CD4-positive, alpha-beta memory T cell (primary cell): ENCODE results near the gene IPO5. TPM values are rescaled to one million over a fixed set of nuclear protein-coding genes. Genes with fewer than 3 reads are reported as not detected.

Source experiments
- CTCF ChIA-PET: fragments of 350-600 bp; sonication (Branson Sonifier 250); formaldehyde crosslinking; loops from one replicate; lab custom pipeline; 2021; ENCODE audit warnings: inconsistent platforms; ENCODE audit not compliant: partially characterized antibody; lab: Charles Lee
- POLR2A ChIA-PET: fragments of 350-600 bp; sonication (Branson Sonifier 250); formaldehyde crosslinking; loops from one replicate; lab custom pipeline; 2021; ENCODE audit not compliant: partially characterized antibody; lab: Charles Lee
- DNase-seq, 5 donors: peaks; one replicate each; pipeline versions ENCODE4 v3.0.0 to v3.0.0-alpha.2; 2020 to 2022; ENCODE audit warnings: mixed read lengths in 1 of 5
- H3K27ac ChIP-seq: one replicate; pipeline ENCODE4 v1.7.0; 2013; ENCODE audit warnings: low read depth, low read length
- H3K27me3 ChIP-seq: 2 replicates; pipeline ENCODE4 v1.7.0; 2013; ENCODE audit warnings: mild to moderate bottlenecking, low read length, moderate library complexity; ENCODE audit not compliant: insufficient read depth
- H3K36me3 ChIP-seq: 2 replicates; pipeline ENCODE4 v1.7.0; 2013; ENCODE audit warnings: mild to moderate bottlenecking, low read length, moderate library complexity; ENCODE audit not compliant: insufficient read depth
- H3K4me1 ChIP-seq: 2 replicates; pipeline ENCODE4 v1.7.0; 2013; ENCODE audit warnings: mild to moderate bottlenecking, low read length, moderate library complexity; ENCODE audit not compliant: insufficient read depth
- H3K4me3 ChIP-seq, 2 donors: one replicate each; pipeline ENCODE4 v1.7.0; 2013; ENCODE audit warnings: low read length in 2 of 2, mild to moderate bottlenecking in 1 of 2
- H3K9me3 ChIP-seq, 2 donors: one replicate each; pipeline ENCODE4 v1.7.0; 2013; ENCODE audit warnings: low read length in 2 of 2, control low read depth in 1 of 2; ENCODE audit not compliant: control insufficient read depth in 1 of 2
- H3K27ac Mint-ChIP-seq, 7 donors: one replicate each; pipeline ENCODE4 v1.8.0; 2020 to 2021; ENCODE audit warnings: mixed read lengths in 7 of 7, mild to moderate bottlenecking in 6 of 7, inconsistent platforms in 3 of 7, moderate library complexity in 3 of 7
- H3K27me3 Mint-ChIP-seq, 2 donors: one replicate each; pipeline ENCODE4 v1.8.0; 2020 to 2021; ENCODE audit warnings: mixed read lengths in 2 of 2
- H3K36me3 Mint-ChIP-seq, 2 donors: one replicate each; pipeline ENCODE4 v1.8.0; 2020 to 2021; ENCODE audit warnings: mixed read lengths in 2 of 2, inconsistent platforms in 1 of 2, mild to moderate bottlenecking in 1 of 2
- H3K4me1 Mint-ChIP-seq, 4 donors: one replicate each; pipeline ENCODE4 v1.8.0; 2020 to 2021; ENCODE audit warnings: mixed read lengths in 4 of 4, mild to moderate bottlenecking in 1 of 4
- H3K4me3 Mint-ChIP-seq, 8 donors: one replicate each; pipeline ENCODE4 v1.8.0; 2020 to 2021; ENCODE audit warnings: mixed read lengths in 8 of 8, mild to moderate bottlenecking in 7 of 8, moderate library complexity in 6 of 8, inconsistent platforms in 3 of 8
- H3K9me3 Mint-ChIP-seq, 8 donors: one replicate each; pipeline ENCODE4 v1.8.0; 2020 to 2021; ENCODE audit warnings: mixed read lengths in 8 of 8, mild to moderate bottlenecking in 5 of 8, inconsistent platforms in 3 of 8, moderate library complexity in 1 of 8
- intact Hi-C: fragments of 100-400 bp; cut with micrococcal nuclease; formaldehyde crosslinking; loops from one replicate; pipeline ENCODE4 v1.15.1; 2023
- polyA plus RNA-seq, 2 donors: library from polyadenylated mRNA; unstranded; fragments of 300-500 nt; fragmentation: Illumina TruSeq; gene quantifications; one replicate each; pipeline ENCODE4 v1.2.3, GENCODE V29; 2021
- total RNA-seq, 2 experiments: library from RNA; stranded (reverse); gene quantifications; one replicate each; pipeline ENCODE4 v1.2.3, GENCODE V29; 2021

IPO5 gene
- total and polyA plus RNA-seq, 4 experiments from 2014 or later: 32.8 to 78.7 (median 58.3) TPM

DNA sequence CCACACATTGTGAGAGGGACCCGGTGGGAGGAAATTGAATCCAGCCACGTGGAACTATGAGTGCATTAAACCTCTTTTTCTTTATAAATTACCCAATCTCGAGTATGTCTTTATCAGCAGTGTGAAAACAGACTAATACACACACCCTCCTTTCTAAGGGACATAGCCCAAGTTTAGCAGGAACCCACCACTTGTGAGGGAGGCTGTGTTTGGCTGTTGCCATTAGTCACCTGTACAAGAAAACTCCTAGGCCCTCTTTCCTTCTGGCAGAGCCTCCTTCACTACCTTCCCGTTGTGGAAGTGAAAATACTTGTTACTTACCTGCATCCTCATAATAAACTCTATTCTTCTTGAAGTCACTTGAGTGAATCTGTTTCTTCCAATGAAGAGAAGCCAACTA is 113.2 kb downstream of the IPO5 start:
- H3K9me3 Mint-ChIP-seq: no peaks in the 10 kb centered on the region
- no peak for DNase-seq
- Histone ChIP-seq H3K27me3 (no peaks in the 10 kb centered on the region), H3K27ac (no peak overlapping the region), H3K4me1 (no peaks in the 10 kb centered on the region), H3K36me3 (no peaks in the 10 kb centered on the region), H3K4me3 (no peak overlapping the region), H3K9me3 (no peaks in the 10 kb centered on the region)
- no peaks in the 10 kb centered on the region for H3K36me3 Mint-ChIP-seq
- CTCF ChIA-PET: no interaction called here
- intact Hi-C loops: no loop called here
- H3K27ac Mint-ChIP-seq: no peak overlapping the region
- POLR2A ChIA-PET: no interaction called here
- H3K4me3 Mint-ChIP-seq: no peak overlapping the region
- no peaks in the 10 kb centered on the region for H3K4me1 Mint-ChIP-seq
- peaks cover 2 to 10% of the 10 kb centered on the region in 2 donors for H3K27me3 Mint-ChIP-seq

DNA sequence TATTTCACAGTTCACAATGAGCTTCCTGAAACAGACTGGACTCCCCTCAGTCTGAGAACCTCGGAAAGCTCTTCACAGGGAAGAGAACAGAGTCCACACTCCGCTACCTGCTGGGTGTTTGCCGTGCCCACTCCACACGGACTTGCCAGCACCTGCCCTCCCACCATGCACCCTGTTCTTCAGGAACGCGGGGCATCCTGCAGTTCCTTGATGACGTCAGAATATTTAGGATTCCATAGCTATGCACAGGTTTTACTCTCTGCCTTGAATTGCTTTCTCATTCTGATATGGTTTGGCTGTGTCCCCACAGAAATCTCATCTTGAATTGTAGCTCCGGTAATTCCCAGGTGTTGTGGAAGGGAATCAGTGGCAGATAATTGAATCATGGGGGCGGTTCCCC is 115.0 kb downstream of the IPO5 start:
- POLR2A ChIA-PET: no interaction called here
- no peak overlapping the region for H3K27ac Mint-ChIP-seq
- H3K9me3 ChIP-seq: no peaks in the 10 kb centered on the region
- no peaks in the 10 kb centered on the region for H3K36me3 Mint-ChIP-seq
- peaks cover 2 to 13% of the 10 kb centered on the region in 2 donors for H3K27me3 Mint-ChIP-seq
- H3K4me1 ChIP-seq: no peaks in the 10 kb centered on the region
- H3K9me3 Mint-ChIP-seq: peaks cover 0 to 3% (median 0%) of the 10 kb centered on the region in 8 donors
- H3K27me3 ChIP-seq: no peaks in the 10 kb centered on the region
- CTCF ChIA-PET: no interaction called here
- no peaks in the 10 kb centered on the region for H3K36me3 ChIP-seq
- no peaks in the 10 kb centered on the region for H3K4me1 Mint-ChIP-seq
- intact Hi-C loops: no loop called here
- no peak overlapping the region for H3K4me3 ChIP-seq
- DNase-seq: no peak
- no peak overlapping the region for H3K27ac ChIP-seq
- H3K4me3 Mint-ChIP-seq: no peak overlapping the region

DNA sequence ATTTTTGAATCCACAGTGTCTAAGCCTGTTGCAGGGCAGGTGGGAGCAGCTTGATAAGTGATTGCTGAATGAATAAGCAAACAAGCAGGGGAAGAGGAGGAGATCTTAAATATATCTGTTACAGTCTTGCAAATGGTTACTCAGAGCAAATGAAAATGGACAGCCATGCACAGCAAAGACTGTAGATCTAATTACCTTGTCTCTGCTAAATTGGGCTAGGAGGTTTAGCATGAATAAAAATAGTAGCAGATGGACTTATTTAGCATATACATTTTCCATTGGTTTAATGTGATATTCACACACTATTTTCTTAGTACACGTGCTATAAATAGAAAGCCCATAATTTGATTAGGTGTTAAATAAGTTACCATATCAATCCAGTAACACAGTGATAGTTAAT is 116.5 kb downstream of the IPO5 start:
- Mint-ChIP-seq H3K36me3 (no peaks in the 10 kb centered on the region), H3K27ac (no peak overlapping the region), H3K27me3 (peaks cover 4 to 13% of the 10 kb centered on the region in 2 donors), H3K4me3 (no peak overlapping the region), H3K4me1 (no peaks in the 10 kb centered on the region), H3K9me3 (peaks cover 0 to 3% (median 0%) of the 10 kb centered on the region in 8 donors)
- H3K4me1 ChIP-seq: no peaks in the 10 kb centered on the region
- H3K36me3 ChIP-seq: no peaks in the 10 kb centered on the region
- H3K9me3 ChIP-seq: no peaks in the 10 kb centered on the region
- CTCF ChIA-PET: no interaction called here
- H3K27me3 ChIP-seq: no peaks in the 10 kb centered on the region
- intact Hi-C loops: no loop called here
- DNase-seq: no peak
- POLR2A ChIA-PET: no interaction called here
- H3K4me3 ChIP-seq: no peak overlapping the region
- no peak overlapping the region for H3K27ac ChIP-seq

DNA sequence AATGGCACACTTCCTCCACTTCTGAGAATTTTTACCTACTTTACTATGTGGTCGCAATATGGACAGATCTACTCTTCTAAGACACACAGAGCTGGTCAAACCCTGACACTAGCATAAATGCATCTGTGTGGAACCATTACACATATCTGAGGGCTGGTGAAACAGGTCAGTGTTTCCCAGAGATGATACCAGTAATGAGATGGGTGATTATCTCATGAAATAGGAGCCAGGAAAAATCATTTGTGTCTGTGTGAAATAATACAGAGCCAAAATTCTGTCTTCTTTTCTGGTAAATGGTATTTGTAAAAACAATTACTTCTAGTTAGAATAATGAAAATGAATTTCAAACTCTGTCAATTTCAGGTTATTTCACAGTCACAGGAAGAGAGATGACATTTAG is 117.8 kb downstream of the IPO5 start:
- no peak overlapping the region for H3K4me3 Mint-ChIP-seq
- ChIA-PET POLR2A (no interaction called here), CTCF (no interaction called here)
- intact Hi-C loops: no loop called here
- H3K4me1 Mint-ChIP-seq: peaks cover 0 to 3% (median 2%) of the 10 kb centered on the region in 4 donors
- Histone ChIP-seq H3K4me1 (no peaks in the 10 kb centered on the region), H3K4me3 (no peak overlapping the region), H3K36me3 (no peaks in the 10 kb centered on the region), H3K9me3 (no peaks in the 10 kb centered on the region), H3K27ac (no peak overlapping the region), H3K27me3 (no peaks in the 10 kb centered on the region)
- no peaks in the 10 kb centered on the region for H3K36me3 Mint-ChIP-seq
- H3K27ac Mint-ChIP-seq: no peak overlapping the region
- DNase-seq: no peak
- peaks cover 9% of the 10 kb centered on the region in 2 donors for H3K27me3 Mint-ChIP-seq
- H3K9me3 Mint-ChIP-seq: peaks cover 0 to 3% (median 0%) of the 10 kb centered on the region in 8 donors

DNA sequence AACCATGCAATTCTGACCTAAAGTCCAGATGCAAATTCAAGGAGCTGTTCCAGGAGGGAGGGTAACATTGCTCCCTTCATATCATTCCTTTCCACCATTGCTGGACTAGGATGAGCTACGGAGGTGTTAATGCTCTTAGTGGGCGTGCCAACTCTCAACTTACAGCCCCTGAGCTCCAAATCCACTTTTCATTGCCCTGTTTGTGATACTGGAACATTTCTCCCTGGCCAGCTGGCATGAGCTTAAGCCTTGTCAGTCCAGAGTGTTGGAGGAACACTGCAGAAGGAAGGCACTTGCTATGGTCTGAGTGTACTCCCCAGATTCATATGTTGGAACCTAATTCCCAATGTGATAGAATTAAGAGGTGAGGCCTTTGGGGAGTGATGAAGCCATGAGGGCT is 119.0 kb downstream of the IPO5 start:
- Mint-ChIP-seq H3K4me1 (peaks cover 0 to 3% (median 2%) of the 10 kb centered on the region in 4 donors), H3K27ac (no peak overlapping the region), H3K9me3 (peaks cover 0 to 3% (median 0%) of the 10 kb centered on the region in 8 donors), H3K27me3 (peaks cover 3 to 9% of the 10 kb centered on the region in 2 donors), H3K4me3 (no peak overlapping the region), H3K36me3 (no peaks in the 10 kb centered on the region)
- POLR2A ChIA-PET: no interaction called here
- H3K9me3 ChIP-seq: no peaks in the 10 kb centered on the region
- H3K36me3 ChIP-seq: no peaks in the 10 kb centered on the region
- H3K27me3 ChIP-seq: no peaks in the 10 kb centered on the region
- DNase-seq: no peak
- intact Hi-C loops: no loop called here
- CTCF ChIA-PET: no interaction called here
- H3K4me1 ChIP-seq: no peaks in the 10 kb centered on the region
- H3K27ac ChIP-seq: no peak overlapping the region
- no peak overlapping the region for H3K4me3 ChIP-seq

Other genes starting within 250 kb of the IPO5 start
- gene FARP1, start 189.4 kb downstream of the IPO5 start, total RNA-seq: 1 to 10 TPM in 1 of 2 experiments, under 1 TPM in 1; 0.42 to 1.5 TPM
- under 1 TPM in 1 of 2 donors, not detected in 1; 0.26 TPM for gene FARP1, start 189.4 kb downstream of the IPO5 start, polyA plus RNA-seq
- not detected for gene RNF113B, start 223.6 kb downstream of the IPO5 start, total RNA-seq
- not detected for gene RNF113B, start 223.6 kb downstream of the IPO5 start, polyA plus RNA-seq